ENCODE results near the gene STARD10. TPM values are rescaled to one million over a fixed set of nuclear protein-coding genes. Genes with fewer than 3 reads are reported as not detected.

STARD10 gene
- total RNA-seq, 6 experiments from 2014 or later = 282 to 525 (median 330) TPM

DNA sequence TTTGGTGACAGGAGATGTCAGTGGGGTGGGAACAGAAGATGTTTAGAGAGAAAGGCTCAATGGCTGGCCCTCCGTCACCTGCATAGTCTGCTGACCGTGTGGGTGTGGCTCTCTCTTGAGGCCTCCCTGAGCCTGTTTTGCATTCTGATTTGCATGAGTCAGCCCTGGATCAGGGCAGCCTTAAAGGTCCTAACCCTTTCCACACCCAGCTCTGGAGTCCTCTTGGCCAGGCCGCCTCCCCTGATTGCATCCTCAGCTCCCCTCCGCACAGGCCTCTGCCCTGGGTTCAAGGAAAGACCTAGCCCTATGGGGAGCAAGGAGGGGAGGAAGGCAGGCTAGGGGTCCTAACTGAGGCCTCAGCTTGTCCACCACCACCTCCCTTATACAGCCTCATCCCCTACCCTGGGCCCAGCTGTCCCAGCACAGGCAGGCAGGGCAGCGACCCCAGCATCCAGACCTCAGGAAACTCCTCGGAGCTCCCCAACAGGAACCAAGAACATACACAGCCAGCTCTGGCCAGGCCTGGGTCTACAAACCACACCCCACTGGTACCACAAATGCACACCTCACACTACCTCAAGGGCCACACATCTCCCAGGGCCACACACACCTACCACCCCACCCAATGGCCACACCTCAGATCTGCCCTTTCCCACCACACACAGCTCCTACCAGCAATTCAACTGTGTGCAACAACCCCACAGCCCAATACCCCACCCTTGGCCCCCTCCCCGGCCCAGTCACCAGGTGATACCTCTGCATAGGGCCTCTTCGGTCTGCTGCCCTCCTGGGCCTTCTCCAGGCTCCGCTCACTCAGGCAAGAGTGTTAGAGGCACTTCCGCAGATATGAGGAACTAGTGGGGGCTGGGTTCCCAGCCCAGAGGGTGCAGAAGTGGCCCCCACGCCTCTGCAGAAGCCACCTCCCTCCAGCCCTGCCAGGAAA is 55.4 kb downstream of the STARD10 start:
- H3K9me3 ChIP-seq = no peaks in the 10 kb centered on the region
- WGBS (ENCODE audit: insufficient coverage, low coverage, low lambda C conversion rate, missing lambda C conversion rate) = 58% methylated on average over 5 of the region's 11 CpGs
- H3K4me3 ChIP-seq = peak overlapping the region in 1 of 3 donors; percentile 1
- H3K27me3 ChIP-seq = no peaks in the 10 kb centered on the region
- DNase-seq (peak in 2 of 3 donors; percentile 58 to 75), ATAC-seq (peak; percentile 18 to 42 (median 30))
- intact Hi-C loops (cut with DNase I) = no loop called here
- TF ChIP-seq, protein P1, sequence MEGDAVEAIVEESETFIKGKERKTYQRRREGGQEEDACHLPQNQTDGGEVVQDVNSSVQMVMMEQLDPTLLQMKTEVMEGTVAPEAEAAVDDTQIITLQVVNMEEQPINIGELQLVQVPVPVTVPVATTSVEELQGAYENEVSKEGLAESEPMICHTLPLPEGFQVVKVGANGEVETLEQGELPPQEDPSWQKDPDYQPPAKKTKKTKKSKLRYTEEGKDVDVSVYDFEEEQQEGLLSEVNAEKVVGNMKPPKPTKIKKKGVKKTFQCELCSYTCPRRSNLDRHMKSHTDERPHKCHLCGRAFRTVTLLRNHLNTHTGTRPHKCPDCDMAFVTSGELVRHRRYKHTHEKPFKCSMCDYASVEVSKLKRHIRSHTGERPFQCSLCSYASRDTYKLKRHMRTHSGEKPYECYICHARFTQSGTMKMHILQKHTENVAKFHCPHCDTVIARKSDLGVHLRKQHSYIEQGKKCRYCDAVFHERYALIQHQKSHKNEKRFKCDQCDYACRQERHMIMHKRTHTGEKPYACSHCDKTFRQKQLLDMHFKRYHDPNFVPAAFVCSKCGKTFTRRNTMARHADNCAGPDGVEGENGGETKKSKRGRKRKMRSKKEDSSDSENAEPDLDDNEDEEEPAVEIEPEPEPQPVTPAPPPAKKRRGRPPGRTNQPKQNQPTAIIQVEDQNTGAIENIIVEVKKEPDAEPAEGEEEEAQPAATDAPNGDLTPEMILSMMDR (IDR thresholded peaks at IDR 0.05) = no peak
- peak; percentile 19 for TF ChIP-seq POLR2A (IDR thresholded peaks at IDR 0.05)
- H3K27ac ChIP-seq = peak overlapping the region; percentile 53 to 75 (median 73)
- H3K4me1 ChIP-seq = peaks cover 0 to 28% (median 8%) of the 10 kb centered on the region in 4 donors
- H3K36me3 ChIP-seq = no peaks in the 10 kb centered on the region

DNA sequence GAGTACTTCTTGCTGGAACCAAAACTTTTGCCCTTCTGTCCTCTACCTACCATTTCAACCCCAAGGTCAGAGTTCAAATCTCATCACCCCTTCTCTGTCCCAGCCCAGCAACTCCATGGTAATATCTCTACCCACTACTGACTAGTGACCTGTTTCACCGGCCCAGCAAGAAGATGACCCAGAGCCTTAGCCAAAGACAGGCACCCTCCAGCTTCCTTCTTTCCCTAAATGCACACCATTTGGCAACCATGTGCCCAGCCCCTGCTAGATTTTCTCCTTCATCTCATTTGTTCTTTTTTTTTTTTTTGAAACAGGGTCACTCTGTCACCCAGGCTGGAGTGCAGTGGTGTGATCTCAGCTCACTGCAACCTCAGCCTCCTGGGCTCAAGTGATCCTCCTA is 56.5 kb downstream of the STARD10 start:
- peak overlapping the region; percentile 26 to 75 (median 73) for H3K27ac ChIP-seq
- H3K4me3 ChIP-seq = no peak overlapping the region
- TF ChIP-seq POLR2A (IDR thresholded peaks at IDR 0.05) = no peak
- TF ChIP-seq, protein P1 (IDR thresholded peaks at IDR 0.05) = no peak
- no peaks in the 10 kb centered on the region for H3K27me3 ChIP-seq
- no peaks in the 10 kb centered on the region for H3K36me3 ChIP-seq
- H3K9me3 ChIP-seq = no peaks in the 10 kb centered on the region
- intact Hi-C loops (cut with DNase I) = no loop called here
- H3K4me1 ChIP-seq = peaks cover 0 to 20% (median 6%) of the 10 kb centered on the region in 4 donors
- ATAC-seq = no peak
- WGBS (ENCODE audit: insufficient coverage, low coverage, low lambda C conversion rate, missing lambda C conversion rate) = no CpG with 5 or more reads among the region's 1 CpG
- DNase-seq = no peak

DNA sequence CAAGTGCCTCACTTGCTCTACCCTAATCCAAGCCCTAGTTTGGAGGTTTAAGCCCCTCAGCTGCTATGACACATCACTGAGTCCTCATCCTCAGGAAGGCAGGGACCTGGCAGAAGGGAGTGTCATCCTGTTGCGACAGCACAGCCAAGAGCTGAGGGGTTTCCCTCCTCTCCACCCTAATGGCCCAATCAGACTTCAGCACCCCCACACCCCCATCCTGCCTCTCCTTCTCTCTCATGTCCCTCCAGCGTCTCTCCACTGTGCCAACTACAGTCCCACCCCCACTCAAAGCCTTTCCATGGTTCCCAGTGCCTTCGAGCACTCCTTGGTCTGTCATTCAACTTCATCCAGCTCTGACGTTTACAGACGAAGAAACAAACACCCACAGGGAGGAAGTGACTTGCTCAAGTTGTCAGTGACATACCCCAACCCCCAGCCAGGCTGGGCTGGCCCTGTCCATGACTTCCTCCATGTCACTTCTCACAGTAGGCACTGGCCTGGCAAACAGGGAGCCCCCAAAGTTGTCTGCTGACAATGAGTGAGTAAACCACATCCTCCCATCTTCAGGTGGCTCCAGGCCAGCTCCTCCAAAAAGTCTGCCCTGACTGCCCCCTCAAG is 57.3 kb downstream of the STARD10 start:
- H3K36me3 ChIP-seq = no peaks in the 10 kb centered on the region
- H3K9me3 ChIP-seq = no peaks in the 10 kb centered on the region
- DNase-seq (peak in 2 of 3 donors; percentile 70 to 78), ATAC-seq (peak; percentile 48 to 60 (median 54))
- peak overlapping the region; percentile 26 to 75 (median 73) for H3K27ac ChIP-seq
- H3K27me3 ChIP-seq = no peaks in the 10 kb centered on the region
- WGBS (ENCODE audit: insufficient coverage, low coverage, low lambda C conversion rate, missing lambda C conversion rate) = 52% methylated on average over 4 of the region's 5 CpGs
- H3K4me1 ChIP-seq = peaks cover 0 to 12% (median under 1%) of the 10 kb centered on the region in 4 donors
- no peak overlapping the region for H3K4me3 ChIP-seq
- intact Hi-C loops (cut with DNase I) = no loop called here
- TF ChIP-seq, protein P1 (IDR thresholded peaks at IDR 0.05) = no peak
- TF ChIP-seq POLR2A (IDR thresholded peaks at IDR 0.05) = no peak

DNA sequence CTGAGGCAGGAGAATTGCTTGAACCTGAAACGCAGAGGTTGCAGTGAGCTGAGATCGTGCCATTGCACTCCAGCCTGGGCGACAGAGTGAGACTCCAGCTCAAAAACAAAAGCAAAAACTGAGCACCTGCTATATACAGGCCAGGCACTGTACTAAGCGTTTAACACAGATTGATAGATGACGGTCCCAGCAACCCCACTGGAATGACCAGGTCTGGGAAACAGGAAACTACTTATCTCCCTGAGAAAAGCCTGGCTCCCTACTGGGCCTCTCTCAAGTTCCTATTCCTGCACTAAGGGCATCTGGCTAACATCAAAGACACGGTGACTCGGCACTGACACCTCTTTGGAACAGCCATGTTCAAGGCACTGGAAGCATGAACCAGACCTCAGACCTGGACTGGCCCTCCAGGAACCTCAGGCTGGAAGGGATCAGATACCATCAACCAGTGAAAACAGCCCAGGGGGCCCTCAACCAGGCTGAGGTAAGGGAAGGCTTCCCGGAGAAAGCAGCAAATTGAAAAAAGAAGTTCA is 58.3 kb downstream of the STARD10 start:
- H3K4me1 ChIP-seq = peaks cover 0 to 9% (median 0%) of the 10 kb centered on the region in 4 donors
- no peak for DNase-seq
- H3K27ac ChIP-seq = peak overlapping the region in 2 of 3 donors; percentile 54 to 73
- WGBS (ENCODE audit: insufficient coverage, low coverage, low lambda C conversion rate, missing lambda C conversion rate) = 62% methylated on average over 5 of the region's 8 CpGs
- no peaks in the 10 kb centered on the region for H3K36me3 ChIP-seq
- no peak overlapping the region for H3K4me3 ChIP-seq
- intact Hi-C loops (cut with DNase I) = no loop called here
- ATAC-seq = peak in 1 of 4 donors; percentile 14
- no peaks in the 10 kb centered on the region for H3K9me3 ChIP-seq
- TF ChIP-seq, protein P1 (IDR thresholded peaks at IDR 0.05) = no peak
- TF ChIP-seq POLR2A (IDR thresholded peaks at IDR 0.05) = no peak
- H3K27me3 ChIP-seq = no peaks in the 10 kb centered on the region
